ENCODE results near the gene OR51B2.

Gene OR51B2

GRCh38 chr11:5286901-5287300 lies 37.2 kb downstream of the OR51B2 start:
- TF ChIP-seq FOXP2 (optimal IDR thresholded peaks at IDR 0.05; ENCODE audit: borderline replicate concordance, extremely low read depth, extremely low read length, insufficient read depth) (no peak), REST (IDR thresholded peaks at IDR 0.05; ENCODE audit: insufficient read depth in 1 of 2, low read depth in 2 of 2, low read length in 2 of 2) (no peak), TAF1 (IDR thresholded peaks at IDR 0.05; ENCODE audit: borderline replicate concordance, insufficient read depth, low read length) (no peak), POLR2AphosphoS5 (IDR thresholded peaks at IDR 0.05; ENCODE audit: low read depth, low read length) (no peak), SIN3A (IDR thresholded peaks at IDR 0.05; ENCODE audit: borderline replicate concordance, insufficient read depth, low read length) (no peak)

- no peak for TF ChIP-seq POLR2AphosphoS5 (IDR thresholded peaks at IDR 0.05; ENCODE audit: low read depth, low read length)
- no peak for TF ChIP-seq FOXP2 (optimal IDR thresholded peaks at IDR 0.05; ENCODE audit: borderline replicate concordance, extremely low read depth, extremely low read length, insufficient read depth)
- TF ChIP-seq TAF1 (IDR thresholded peaks at IDR 0.05; ENCODE audit: borderline replicate concordance, insufficient read depth, low read length) = no peak
- TF ChIP-seq SIN3A (IDR thresholded peaks at IDR 0.05; ENCODE audit: borderline replicate concordance, insufficient read depth, low read length) = no peak
- no peak for TF ChIP-seq REST (IDR thresholded peaks at IDR 0.05; ENCODE audit: insufficient read depth in 1 of 2, low read depth in 2 of 2, low read length in 2 of 2)
These were observed 37.7 kb downstream of the OR51B2 start for GRCh38 chr11:5286351-5286750.

- TF ChIP-seq TAF1 (IDR thresholded peaks at IDR 0.05; ENCODE audit: borderline replicate concordance, insufficient read depth, low read length) (no peak), POLR2AphosphoS5 (IDR thresholded peaks at IDR 0.05; ENCODE audit: low read depth, low read length) (no peak), FOXP2 (optimal IDR thresholded peaks at IDR 0.05; ENCODE audit: borderline replicate concordance, extremely low read depth, extremely low read length, insufficient read depth) (no peak), SIN3A (IDR thresholded peaks at IDR 0.05; ENCODE audit: borderline replicate concordance, insufficient read depth, low read length) (no peak), REST (IDR thresholded peaks at IDR 0.05; ENCODE audit: insufficient read depth in 1 of 2, low read depth in 2 of 2, low read length in 2 of 2) (no peak)
These were observed 38.3 kb downstream of the OR51B2 start for GRCh38 chr11:5285703-5286340.

- TF ChIP-seq FOXP2 (optimal IDR thresholded peaks at IDR 0.05; ENCODE audit: borderline replicate concordance, extremely low read depth, extremely low read length, insufficient read depth) (no peak), REST (IDR thresholded peaks at IDR 0.05; ENCODE audit: insufficient read depth in 1 of 2, low read depth in 2 of 2, low read length in 2 of 2) (no peak), TAF1 (IDR thresholded peaks at IDR 0.05; ENCODE audit: borderline replicate concordance, insufficient read depth, low read length) (no peak), POLR2AphosphoS5 (IDR thresholded peaks at IDR 0.05; ENCODE audit: low read depth, low read length) (no peak), SIN3A (IDR thresholded peaks at IDR 0.05; ENCODE audit: borderline replicate concordance, insufficient read depth, low read length) (no peak)
These were observed 39.5 kb downstream of the OR51B2 start for GRCh38 chr11:5284637-5285036.
